Measurements from ENCODE around the gene CETN3.

Gene CETN3

DNA sequence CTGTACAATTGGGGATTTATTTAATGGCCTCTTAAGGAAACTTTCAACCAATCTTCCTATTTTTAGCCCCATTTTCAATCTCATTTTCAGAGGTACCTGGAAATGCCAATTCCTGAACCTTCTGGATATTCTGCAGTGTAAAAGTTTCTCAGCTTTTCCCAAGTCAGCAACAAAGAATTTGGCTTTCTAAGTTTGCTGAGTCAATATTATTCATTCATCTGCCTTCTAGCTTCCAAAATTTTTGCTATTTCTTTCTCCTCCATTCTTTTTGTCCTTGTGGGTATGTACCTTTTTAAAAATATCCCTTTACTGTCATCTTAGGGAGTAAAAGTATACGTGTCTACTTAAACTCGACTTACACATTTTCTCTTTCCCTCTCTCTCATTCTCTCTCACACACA is 25.7 kb downstream of the CETN3 start:
- H3K4me1 ChIP-seq (ENCODE audit: low read length): peaks cover 10% of the 10 kb centered on the region
- no peak overlapping the region for H2AFZ ChIP-seq (ENCODE audit: low read length)
- no peaks in the 10 kb centered on the region for H4K20me1 ChIP-seq (ENCODE audit: insufficient read depth, low read length)
- no peak overlapping the region for H3K4me2 ChIP-seq (ENCODE audit: low read depth, low read length)
- H3K4me3 ChIP-seq (ENCODE audit: low read length): no peak overlapping the region
- H3K27me3 ChIP-seq (replicated peaks; ENCODE audit: insufficient read depth, low read length): no peaks in the 10 kb centered on the region
- no peaks in the 10 kb centered on the region for H3K9me3 ChIP-seq (replicated peaks; ENCODE audit: insufficient read depth, low read length)
- no peaks in the 10 kb centered on the region for H3K36me3 ChIP-seq (replicated peaks; ENCODE audit: insufficient read depth, low read length)
- H3K9ac ChIP-seq (ENCODE audit: low read length): no peak overlapping the region
- H3K9me2 ChIP-seq (replicated peaks; ENCODE audit: insufficient read depth, low read length): no peaks in the 10 kb centered on the region
- TF ChIP-seq, protein P1, sequence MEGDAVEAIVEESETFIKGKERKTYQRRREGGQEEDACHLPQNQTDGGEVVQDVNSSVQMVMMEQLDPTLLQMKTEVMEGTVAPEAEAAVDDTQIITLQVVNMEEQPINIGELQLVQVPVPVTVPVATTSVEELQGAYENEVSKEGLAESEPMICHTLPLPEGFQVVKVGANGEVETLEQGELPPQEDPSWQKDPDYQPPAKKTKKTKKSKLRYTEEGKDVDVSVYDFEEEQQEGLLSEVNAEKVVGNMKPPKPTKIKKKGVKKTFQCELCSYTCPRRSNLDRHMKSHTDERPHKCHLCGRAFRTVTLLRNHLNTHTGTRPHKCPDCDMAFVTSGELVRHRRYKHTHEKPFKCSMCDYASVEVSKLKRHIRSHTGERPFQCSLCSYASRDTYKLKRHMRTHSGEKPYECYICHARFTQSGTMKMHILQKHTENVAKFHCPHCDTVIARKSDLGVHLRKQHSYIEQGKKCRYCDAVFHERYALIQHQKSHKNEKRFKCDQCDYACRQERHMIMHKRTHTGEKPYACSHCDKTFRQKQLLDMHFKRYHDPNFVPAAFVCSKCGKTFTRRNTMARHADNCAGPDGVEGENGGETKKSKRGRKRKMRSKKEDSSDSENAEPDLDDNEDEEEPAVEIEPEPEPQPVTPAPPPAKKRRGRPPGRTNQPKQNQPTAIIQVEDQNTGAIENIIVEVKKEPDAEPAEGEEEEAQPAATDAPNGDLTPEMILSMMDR (IDR thresholded peaks at IDR 0.05; ENCODE audit: low read length): no peak
- no peak for TF ChIP-seq EZH2 (optimal IDR thresholded peaks at IDR 0.05; ENCODE audit: low read depth, low read length)
- TF ChIP-seq EZH2phosphoT487 (IDR thresholded peaks at IDR 0.05; ENCODE audit: low read length): no peak
- no peak overlapping the region for H3K27ac ChIP-seq (ENCODE audit: low read length)
- H3K79me2 ChIP-seq (ENCODE audit: low read length): no peaks in the 10 kb centered on the region
- H3F3A ChIP-seq (ENCODE audit: insufficient read depth, low read length): peaks cover 6% of the 10 kb centered on the region; the same call in 1 of the 2 replicates
- no peak for DNase-seq

- H3K9me2 ChIP-seq (replicated peaks; ENCODE audit: insufficient read depth, low read length): no peaks in the 10 kb centered on the region
- no peaks in the 10 kb centered on the region for H3K27me3 ChIP-seq (replicated peaks; ENCODE audit: insufficient read depth, low read length)
- DNase-seq: peak; percentile 64
- H3F3A ChIP-seq (ENCODE audit: insufficient read depth, low read length): peaks cover 6% of the 10 kb centered on the region; the same call in 1 of the 2 replicates
- no peak overlapping the region for H3K4me3 ChIP-seq (ENCODE audit: low read length)
- H3K9me3 ChIP-seq (replicated peaks; ENCODE audit: insufficient read depth, low read length): no peaks in the 10 kb centered on the region
- H3K9ac ChIP-seq (ENCODE audit: low read length): no peak overlapping the region
- no peaks in the 10 kb centered on the region for H3K36me3 ChIP-seq (replicated peaks; ENCODE audit: insufficient read depth, low read length)
- H3K4me1 ChIP-seq (ENCODE audit: low read length): peaks cover 10% of the 10 kb centered on the region
- H3K27ac ChIP-seq (ENCODE audit: low read length): no peak overlapping the region
- H3K79me2 ChIP-seq (ENCODE audit: low read length): no peaks in the 10 kb centered on the region
- TF ChIP-seq, protein P1 (IDR thresholded peaks at IDR 0.05; ENCODE audit: low read length): no peak
- TF ChIP-seq EZH2phosphoT487 (IDR thresholded peaks at IDR 0.05; ENCODE audit: low read length) (no peak), EZH2 (optimal IDR thresholded peaks at IDR 0.05; ENCODE audit: low read depth, low read length) (no peak)
- H4K20me1 ChIP-seq (ENCODE audit: insufficient read depth, low read length): no peaks in the 10 kb centered on the region
- no peak overlapping the region for H2AFZ ChIP-seq (ENCODE audit: low read length)
- no peak overlapping the region for H3K4me2 ChIP-seq (ENCODE audit: low read depth, low read length)
Measured at GRCh38 chr5:90381213-90381929, 28.2 kb downstream of the CETN3 start.

GRCh38 chr5:90379652-90380051 is 29.9 kb downstream of the CETN3 start:
- H4K20me1 ChIP-seq (ENCODE audit: insufficient read depth, low read length): no peaks in the 10 kb centered on the region
- H3K27ac ChIP-seq (ENCODE audit: low read length): no peak overlapping the region
- H3K4me3 ChIP-seq (ENCODE audit: low read length): no peak overlapping the region
- no peaks in the 10 kb centered on the region for H3K27me3 ChIP-seq (replicated peaks; ENCODE audit: insufficient read depth, low read length)
- no peak for TF ChIP-seq EZH2phosphoT487 (IDR thresholded peaks at IDR 0.05; ENCODE audit: low read length)
- TF ChIP-seq, protein P1 (IDR thresholded peaks at IDR 0.05; ENCODE audit: low read length): no peak
- TF ChIP-seq EZH2 (optimal IDR thresholded peaks at IDR 0.05; ENCODE audit: low read depth, low read length): no peak
- DNase-seq: no peak
- no peaks in the 10 kb centered on the region for H3K36me3 ChIP-seq (replicated peaks; ENCODE audit: insufficient read depth, low read length)
- peaks cover 6% of the 10 kb centered on the region; the same call in 1 of the 2 replicates for H3F3A ChIP-seq (ENCODE audit: insufficient read depth, low read length)
- H3K4me1 ChIP-seq (ENCODE audit: low read length): peaks cover 10% of the 10 kb centered on the region
- no peak overlapping the region for H3K4me2 ChIP-seq (ENCODE audit: low read depth, low read length)
- no peaks in the 10 kb centered on the region for H3K9me2 ChIP-seq (replicated peaks; ENCODE audit: insufficient read depth, low read length)
- no peaks in the 10 kb centered on the region for H3K79me2 ChIP-seq (ENCODE audit: low read length)
- H2AFZ ChIP-seq (ENCODE audit: low read length): no peak overlapping the region
- H3K9me3 ChIP-seq (replicated peaks; ENCODE audit: insufficient read depth, low read length): no peaks in the 10 kb centered on the region
- no peak overlapping the region for H3K9ac ChIP-seq (ENCODE audit: low read length)
